GM08714 (cell line): ENCODE measurements around the gene CCDC144A.
"Not testable (repeated sequence)": the region's sequence is repeated elsewhere in the genome, so short reads cannot be mapped to it uniquely, and the experiment has no call there.

Experiments
- H3K4me3 ChIP-seq: fragments of 200-500 bp; sonication (Bioruptor generic); 2 replicates; pipeline ENCODE4 v1.5.1; 2014; ENCODE audit warnings: mild to moderate bottlenecking, low read length, inconsistent platforms

The CCDC144A gene

GRCh38 chr17:16751224-16751923 is 61.3 kb downstream of the CCDC144A start:
- not testable (repeated sequence) for H3K4me3 ChIP-seq

GRCh38 chr17:16751924-16752287 is 61.9 kb downstream of the CCDC144A start:
- H3K4me3 ChIP-seq, result not testable (repeated sequence)

GRCh38 chr17:16757520-16757919 is 67.5 kb downstream of the CCDC144A start:
- not testable (repeated sequence) for H3K4me3 ChIP-seq

GRCh38 chr17:16758177-16758576 is 68.1 kb downstream of the CCDC144A start:
- H3K4me3 ChIP-seq, result not testable (repeated sequence)

- H3K4me3 ChIP-seq, result not testable (repeated sequence)
Measured at GRCh38 chr17:16768290-16769175, 78.5 kb downstream of the CCDC144A start.

- not testable (repeated sequence) for H3K4me3 ChIP-seq
Measured at GRCh38 chr17:16772394-16773145, 82.5 kb downstream of the CCDC144A start.

- H3K4me3 ChIP-seq, result not testable (repeated sequence)
Measured at GRCh38 chr17:16773146-16773522, 83.1 kb downstream of the CCDC144A start.

- not testable (repeated sequence) for H3K4me3 ChIP-seq
Measured at GRCh38 chr17:16787851-16788250, 97.8 kb downstream of the CCDC144A start.

GRCh38 chr17:16788889-16789536 is 99.0 kb downstream of the CCDC144A start:
- H3K4me3 ChIP-seq, result not testable (repeated sequence)

- H3K4me3 ChIP-seq, result not testable (repeated sequence)
Measured at GRCh38 chr17:16789622-16790021, 99.6 kb downstream of the CCDC144A start.

- not testable (repeated sequence) for H3K4me3 ChIP-seq
Measured at GRCh38 chr17:16790313-16790871, 100.4 kb downstream of the CCDC144A start.

GRCh38 chr17:16794215-16794614 is 104.2 kb downstream of the CCDC144A start:
- not testable (repeated sequence) for H3K4me3 ChIP-seq

GRCh38 chr17:16795894-16796293 is 105.9 kb downstream of the CCDC144A start:
- H3K4me3 ChIP-seq, result not testable (repeated sequence)

- H3K4me3 ChIP-seq, result not testable (repeated sequence)
Measured at GRCh38 chr17:16804851-16805250, 114.8 kb downstream of the CCDC144A start.

GRCh38 chr17:16806599-16806998 is 116.6 kb downstream of the CCDC144A start:
- not testable (repeated sequence) for H3K4me3 ChIP-seq

GRCh38 chr17:16807620-16808019 is 117.6 kb downstream of the CCDC144A start:
- H3K4me3 ChIP-seq, result not testable (repeated sequence)

GRCh38 chr17:16810236-16810635 is 120.2 kb downstream of the CCDC144A start:
- H3K4me3 ChIP-seq, result not testable (repeated sequence)

- H3K4me3 ChIP-seq, result not testable (repeated sequence)
Measured at GRCh38 chr17:16812126-16812525, 122.1 kb downstream of the CCDC144A start.
